Measurements from ENCODE around the gene LUC7L3. TPM values are rescaled to one million over a fixed set of nuclear protein-coding genes. Genes with fewer than 3 reads are reported as not detected.
"Not testable (repeated sequence)": the region's sequence is repeated elsewhere in the genome, so short reads cannot be mapped to it uniquely, and the experiment has no call there.

The LUC7L3 gene, protein sequence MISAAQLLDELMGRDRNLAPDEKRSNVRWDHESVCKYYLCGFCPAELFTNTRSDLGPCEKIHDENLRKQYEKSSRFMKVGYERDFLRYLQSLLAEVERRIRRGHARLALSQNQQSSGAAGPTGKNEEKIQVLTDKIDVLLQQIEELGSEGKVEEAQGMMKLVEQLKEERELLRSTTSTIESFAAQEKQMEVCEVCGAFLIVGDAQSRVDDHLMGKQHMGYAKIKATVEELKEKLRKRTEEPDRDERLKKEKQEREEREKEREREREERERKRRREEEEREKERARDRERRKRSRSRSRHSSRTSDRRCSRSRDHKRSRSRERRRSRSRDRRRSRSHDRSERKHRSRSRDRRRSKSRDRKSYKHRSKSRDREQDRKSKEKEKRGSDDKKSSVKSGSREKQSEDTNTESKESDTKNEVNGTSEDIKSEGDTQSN
- total RNA-seq, result 100 to 1,000 TPM in 1 of 2 donors, 10 to 100 TPM in 1; 90.0 to 110 TPM
- long read RNA-seq, partial matches to known transcripts, result 20 of 30 reads
- long read RNA-seq, other reads (novel, unspliced or antisense), result 8 of 30 reads

GRCh38 chr17:50719144-50719923, at the start of gene LUC7L3:
TSS of gene LUC7L3 (plus strand) at chr17:50719603. CDS start at chr17:50719733, 130 bp downstream.
- intact Hi-C loops (cut with DNase I, micrococcal nuclease), result no loop called here
- DNase-seq (peak; percentile 91 to 95), ATAC-seq (peak; percentile 94)

GRCh38 chr17:50672071-50672470, 47.3 kb upstream of the LUC7L3 start:
- ATAC-seq (no peak), DNase-seq (no peak)
- intact Hi-C loops (cut with DNase I, micrococcal nuclease), result no loop called here

GRCh38 chr17:50672831-50673551, 46.4 kb upstream of the LUC7L3 start:
- intact Hi-C loops (cut with DNase I, micrococcal nuclease), result no loop called here
- no peak for ATAC-seq
- DNase-seq, result peak in 1 of 2 donors; percentile 3

GRCh38 chr17:50675190-50675589, 44.2 kb upstream of the LUC7L3 start:
- DNase-seq (no peak), ATAC-seq (peak; percentile 19)
- intact Hi-C loops (cut with DNase I, micrococcal nuclease), result no loop called here

DNA sequence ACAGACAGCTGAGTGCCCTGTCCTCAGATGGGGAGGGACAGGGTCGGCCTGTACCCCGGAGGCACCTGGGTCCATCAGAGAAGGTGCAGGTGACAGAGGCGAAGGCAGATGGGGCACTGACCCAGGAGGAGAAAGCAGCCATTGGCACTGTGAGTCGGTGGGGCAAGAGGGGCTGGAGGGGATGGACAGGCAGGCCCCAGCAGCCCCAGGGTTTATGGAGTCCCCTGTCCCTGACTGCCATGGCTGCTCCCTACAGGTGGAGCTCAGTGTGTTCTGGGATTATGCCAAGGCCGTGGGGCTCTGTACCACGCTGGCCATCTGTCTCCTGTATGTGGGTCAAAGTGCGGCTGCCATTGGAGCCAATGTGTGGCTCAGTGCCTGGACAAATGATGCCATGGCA, 43.8 kb upstream of the LUC7L3 start:
- intact Hi-C loops (cut with DNase I, micrococcal nuclease), result no loop called here
- ATAC-seq (peak; percentile 83), DNase-seq (peak; percentile 80 to 86)

DNA sequence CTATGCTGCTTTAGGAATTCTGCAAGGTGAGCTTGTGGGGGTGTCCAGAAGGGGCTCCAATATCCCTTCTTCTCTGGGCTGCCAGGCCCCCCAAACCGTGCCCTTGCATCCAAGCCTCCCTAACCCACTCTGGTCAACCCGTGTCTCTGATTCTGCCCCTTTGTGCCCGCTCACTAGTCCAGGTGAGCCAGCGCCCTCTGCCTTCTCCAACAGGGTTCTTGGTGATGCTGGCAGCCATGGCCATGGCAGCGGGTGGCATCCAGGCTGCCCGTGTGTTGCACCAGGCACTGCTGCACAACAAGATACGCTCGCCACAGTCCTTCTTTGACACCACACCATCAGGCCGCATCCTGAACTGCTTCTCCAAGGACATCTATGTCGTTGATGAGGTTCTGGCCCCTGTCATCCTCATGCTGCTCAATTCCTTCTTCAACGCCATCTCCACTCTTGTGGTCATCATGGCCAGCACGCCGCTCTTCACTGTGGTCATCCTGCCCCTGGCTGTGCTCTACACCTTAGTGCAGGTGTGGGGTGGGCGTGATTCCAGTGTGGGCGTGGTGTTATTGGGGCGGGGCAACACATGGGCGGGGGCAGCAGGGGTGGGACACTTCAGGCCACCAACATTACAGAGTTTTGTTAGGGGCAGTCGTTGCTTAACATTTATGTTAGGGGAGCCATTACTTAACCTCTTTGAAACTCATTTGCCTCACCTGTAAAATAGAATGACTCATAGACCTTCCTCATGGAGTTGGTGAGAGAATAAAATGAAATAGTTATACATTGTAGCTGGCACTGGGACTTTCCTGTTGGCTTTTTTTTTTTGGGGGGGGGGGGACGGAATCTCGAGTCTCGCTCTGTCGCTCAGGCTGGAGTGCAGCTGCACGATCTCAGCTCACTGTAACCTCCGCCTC, 43.1 kb upstream of the LUC7L3 start:
- intact Hi-C loops (cut with DNase I, micrococcal nuclease), result no loop called here
- peak in 1 of 2 donors; percentile 55 for DNase-seq

GRCh38 chr17:50677851-50678375, 41.5 kb upstream of the LUC7L3 start:
- DNase-seq (peak in 1 of 2 donors; percentile 4), ATAC-seq (no peak)
- intact Hi-C loops (cut with DNase I, micrococcal nuclease), result no loop called here

More for the DNA sequence above, 43.1 kb upstream of the LUC7L3 start:
- ATAC-seq, result peak; percentile 35

- no peak for ATAC-seq
- intact Hi-C loops (cut with DNase I, micrococcal nuclease), result no loop called here
- no peak for DNase-seq
Observed at GRCh38 chr17:50679008-50679544, 40.3 kb upstream of the LUC7L3 start.

- intact Hi-C loops (cut with DNase I, micrococcal nuclease), result no loop called here
- DNase-seq (no peak), ATAC-seq (no peak)
Observed at GRCh38 chr17:50680126-50680525, 39.3 kb upstream of the LUC7L3 start.

DNA sequence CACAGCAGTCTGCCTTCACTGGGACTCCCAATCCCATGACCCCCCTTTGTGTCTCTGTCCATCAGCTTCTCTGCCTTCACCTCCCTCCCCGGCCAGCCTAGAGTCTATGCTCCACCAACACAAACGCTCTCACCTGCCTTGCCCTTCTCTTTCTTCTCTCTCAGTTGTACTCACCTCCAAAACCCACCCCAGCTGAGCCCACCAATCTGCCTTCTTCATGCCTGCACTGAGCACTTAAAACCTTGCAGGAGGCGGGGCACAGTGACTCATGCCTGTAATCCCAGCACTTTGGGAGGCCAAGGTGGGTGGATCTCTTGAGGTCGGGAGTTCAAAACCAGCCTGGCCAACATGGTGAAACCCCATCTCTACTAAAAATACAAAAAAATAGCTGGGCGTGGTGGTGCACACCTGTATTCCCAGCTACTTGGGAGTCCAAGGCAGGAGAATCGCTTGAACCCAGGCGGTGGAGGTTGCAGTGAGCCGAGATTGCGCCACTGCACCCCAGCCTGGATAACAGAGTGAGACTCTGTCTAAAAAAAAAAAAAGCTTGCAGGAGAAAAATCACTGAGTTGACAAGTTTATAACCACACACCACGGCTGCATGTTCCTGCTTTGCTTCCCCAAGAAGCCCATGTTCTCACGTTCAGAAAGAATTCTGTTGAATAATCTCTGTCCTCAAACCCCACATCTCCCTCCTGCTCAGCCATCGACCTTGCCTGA, 38.7 kb upstream of the LUC7L3 start:
- intact Hi-C loops (cut with DNase I, micrococcal nuclease); DNase-seq; ATAC-seq: not testable (repeated sequence)

DNA sequence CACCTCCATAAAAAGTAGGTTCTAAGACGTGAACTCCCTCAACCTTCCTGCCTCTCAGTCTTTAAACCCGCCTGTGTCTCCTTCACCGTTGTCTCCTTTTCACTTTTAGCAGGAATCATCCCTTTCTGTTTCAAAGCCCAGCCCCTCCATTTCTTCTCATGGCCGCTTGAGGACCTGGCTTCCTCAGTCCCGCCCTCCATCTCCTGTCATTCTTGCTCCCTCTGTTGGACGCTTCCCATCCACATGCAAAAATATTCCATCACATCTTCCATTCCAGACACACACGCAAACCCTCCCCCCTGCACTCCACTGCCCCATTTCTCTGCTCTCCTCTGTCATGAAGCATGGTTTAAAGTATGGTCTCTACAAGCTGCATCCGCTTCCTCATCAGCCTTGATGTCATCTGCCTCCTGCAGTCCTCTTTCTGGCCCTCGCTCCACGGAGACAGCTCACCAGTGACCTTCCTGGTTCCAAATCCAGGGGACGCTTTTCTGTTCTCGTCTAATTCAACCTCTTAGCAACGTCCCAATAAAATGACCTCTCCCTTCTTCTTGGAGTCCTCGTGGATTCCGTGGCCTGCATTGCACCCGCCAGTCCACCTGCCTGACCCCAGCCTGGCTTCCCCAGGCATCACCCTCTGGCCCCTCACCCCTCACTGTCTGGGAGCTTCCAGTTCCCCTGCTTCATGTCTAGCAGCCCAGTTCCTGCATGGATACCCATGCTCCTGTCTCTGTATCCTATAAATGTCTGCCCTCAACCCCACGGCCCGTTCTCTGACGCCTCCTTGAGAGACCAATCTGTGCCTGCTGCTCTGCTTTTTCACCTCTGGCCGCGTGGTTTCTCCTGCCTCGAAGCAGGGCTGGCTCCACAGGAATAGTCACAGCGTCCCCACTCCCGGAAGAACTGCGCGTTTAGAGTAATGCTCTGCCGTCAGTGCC, 37.9 kb upstream of the LUC7L3 start:
- DNase-seq (peak in 1 of 2 donors; percentile 54), ATAC-seq (peak; percentile 33)
- intact Hi-C loops (cut with DNase I, micrococcal nuclease), result no loop called here

DNA sequence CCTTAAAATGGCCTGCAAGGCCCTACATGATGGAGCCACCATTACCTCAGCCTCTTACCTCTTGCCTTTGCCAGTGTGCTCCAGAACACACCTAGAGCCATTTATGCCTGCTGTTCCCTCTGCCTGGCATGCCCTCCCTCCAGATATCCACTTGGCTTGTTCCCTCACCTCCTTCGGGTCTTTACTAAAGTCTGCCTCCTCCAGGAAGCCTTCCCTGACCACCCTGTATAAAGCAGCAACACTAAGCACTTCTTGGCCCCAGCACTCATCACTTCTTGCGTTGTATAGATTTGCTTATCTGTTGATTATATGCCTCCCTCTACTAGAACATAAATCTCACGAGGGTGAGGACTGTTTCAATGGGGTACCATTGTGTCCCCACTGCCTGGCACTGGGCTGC, 37.0 kb upstream of the LUC7L3 start:
- intact Hi-C loops (cut with DNase I, micrococcal nuclease), result no loop called here
- no peak for DNase-seq
- no peak for ATAC-seq

GRCh38 chr17:50682938-50683337, 36.5 kb upstream of the LUC7L3 start:
- intact Hi-C loops (cut with DNase I, micrococcal nuclease), result no loop called here
- ATAC-seq, result no peak

DNA sequence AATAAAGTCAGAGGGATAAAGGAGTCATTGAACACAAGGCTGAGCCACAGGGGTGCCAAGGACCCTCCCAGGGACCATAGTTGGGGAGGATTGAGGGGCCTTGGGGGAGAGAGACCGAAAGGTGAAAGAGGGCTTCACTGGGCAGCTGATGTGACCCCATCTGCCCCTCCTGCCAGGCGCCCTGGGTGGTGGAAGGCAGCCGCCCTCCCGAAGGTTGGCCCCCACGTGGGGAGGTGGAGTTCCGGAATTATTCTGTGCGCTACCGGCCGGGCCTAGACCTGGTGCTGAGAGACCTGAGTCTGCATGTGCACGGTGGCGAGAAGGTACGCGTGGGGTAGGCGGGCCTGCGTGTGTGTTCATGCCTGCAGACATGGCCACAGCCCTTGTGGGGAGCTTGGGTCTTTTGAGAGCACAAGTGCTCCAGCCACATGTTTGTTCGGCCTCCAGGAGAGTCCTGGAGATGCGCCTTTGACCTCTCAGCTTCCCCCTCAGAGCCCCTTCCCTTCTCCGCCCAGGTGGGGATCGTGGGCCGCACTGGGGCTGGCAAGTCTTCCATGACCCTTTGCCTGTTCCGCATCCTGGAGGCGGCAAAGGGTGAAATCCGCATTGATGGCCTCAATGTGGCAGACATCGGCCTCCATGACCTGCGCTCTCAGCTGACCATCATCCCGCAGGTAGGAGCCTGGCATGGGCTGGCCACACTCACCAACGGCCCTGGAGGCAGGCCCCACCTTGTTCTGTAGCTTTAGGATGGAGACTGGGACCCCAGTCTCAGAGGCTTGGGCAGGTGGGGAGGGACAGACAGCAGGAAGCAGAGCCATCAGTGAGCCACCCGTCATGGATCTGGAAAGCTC, 35.7 kb upstream of the LUC7L3 start:
- intact Hi-C loops (cut with DNase I, micrococcal nuclease), result no loop called here
- DNase-seq, result no peak
- no peak for ATAC-seq

More at GRCh38 chr17:50682938-50683337, 36.5 kb upstream of the LUC7L3 start:
- DNase-seq, result no peak

- intact Hi-C loops (cut with DNase I, micrococcal nuclease), result no loop called here
- no peak for DNase-seq
- no peak for ATAC-seq
Observed at GRCh38 chr17:50684288-50684611, 35.2 kb upstream of the LUC7L3 start.

All from left colon (tissue), 2 donors.